HG02759 (cell line): Measurements from ENCODE around the gene BABAM2.
"Not testable (repeated sequence)": the region's sequence is repeated elsewhere in the genome, so short reads cannot be mapped to it uniquely, and the experiment has no call there.

ENCODE experiments used
- ATAC-seq: cut with Tn5 transposase; IDR thresholded peaks from one replicate; pipeline ENCODE4 v1.9.1; 2021; ENCODE audit warnings: mild to moderate bottlenecking, moderate library complexity; ENCODE audit not compliant: unreplicated experiment

Gene BABAM2

DNA sequence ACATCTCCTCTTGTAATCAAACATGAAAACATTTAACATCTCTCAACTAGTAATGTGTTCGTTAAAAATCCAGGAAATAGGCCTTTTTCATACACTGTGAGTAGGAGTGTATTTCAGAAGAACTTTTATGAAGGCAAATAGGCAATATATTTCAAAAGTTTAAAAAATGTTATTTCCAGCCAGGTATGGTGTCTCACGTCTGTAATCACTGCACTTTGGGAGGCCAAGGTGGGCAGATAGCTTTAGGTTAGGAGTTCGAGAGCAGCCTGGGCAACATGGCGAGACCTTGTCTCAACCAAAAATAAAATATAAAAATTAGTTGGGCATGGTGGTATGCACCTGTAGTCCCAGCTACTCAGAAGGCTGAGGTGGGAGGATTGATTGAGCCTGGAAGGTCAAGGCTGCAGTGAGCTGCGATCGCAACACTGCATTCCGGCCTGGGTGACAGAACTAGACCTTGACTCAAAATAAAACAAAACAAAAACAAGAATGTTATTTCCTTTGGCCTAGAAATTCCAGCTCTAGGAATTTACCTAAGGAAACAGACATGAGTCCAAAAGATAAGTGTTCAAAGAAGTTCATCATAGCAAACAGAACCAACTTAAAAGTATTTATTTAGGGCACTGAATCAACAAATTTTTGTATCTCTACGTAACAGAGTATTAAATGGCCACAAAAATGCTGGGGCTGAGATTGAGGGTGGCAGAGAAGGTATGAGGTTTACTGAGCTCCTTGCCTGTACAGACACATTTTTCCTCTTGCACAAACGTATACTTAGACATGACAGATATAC is 15.2 kb upstream of the BABAM2 start:
- ATAC-seq, result no peak

DNA sequence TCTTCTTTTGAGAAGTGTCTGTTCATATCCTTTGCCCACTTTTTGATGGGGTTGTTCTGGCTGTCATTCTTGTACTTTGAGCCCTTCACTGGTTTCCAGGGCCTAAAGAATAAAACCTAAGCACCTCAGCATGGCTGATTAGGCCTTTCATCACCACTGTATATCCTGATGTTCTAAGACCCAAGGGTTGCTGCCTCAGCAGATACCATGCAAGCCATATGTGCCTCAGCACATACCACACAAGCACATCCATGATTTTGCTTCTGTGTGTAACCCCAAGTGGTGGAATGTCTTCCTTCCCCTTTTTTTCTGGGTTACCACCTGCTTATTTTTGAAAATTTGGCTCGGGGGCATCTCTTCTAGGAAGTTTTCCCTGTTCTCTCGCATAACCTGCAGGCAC is 11.7 kb upstream of the BABAM2 start:
- ATAC-seq, result no peak

DNA sequence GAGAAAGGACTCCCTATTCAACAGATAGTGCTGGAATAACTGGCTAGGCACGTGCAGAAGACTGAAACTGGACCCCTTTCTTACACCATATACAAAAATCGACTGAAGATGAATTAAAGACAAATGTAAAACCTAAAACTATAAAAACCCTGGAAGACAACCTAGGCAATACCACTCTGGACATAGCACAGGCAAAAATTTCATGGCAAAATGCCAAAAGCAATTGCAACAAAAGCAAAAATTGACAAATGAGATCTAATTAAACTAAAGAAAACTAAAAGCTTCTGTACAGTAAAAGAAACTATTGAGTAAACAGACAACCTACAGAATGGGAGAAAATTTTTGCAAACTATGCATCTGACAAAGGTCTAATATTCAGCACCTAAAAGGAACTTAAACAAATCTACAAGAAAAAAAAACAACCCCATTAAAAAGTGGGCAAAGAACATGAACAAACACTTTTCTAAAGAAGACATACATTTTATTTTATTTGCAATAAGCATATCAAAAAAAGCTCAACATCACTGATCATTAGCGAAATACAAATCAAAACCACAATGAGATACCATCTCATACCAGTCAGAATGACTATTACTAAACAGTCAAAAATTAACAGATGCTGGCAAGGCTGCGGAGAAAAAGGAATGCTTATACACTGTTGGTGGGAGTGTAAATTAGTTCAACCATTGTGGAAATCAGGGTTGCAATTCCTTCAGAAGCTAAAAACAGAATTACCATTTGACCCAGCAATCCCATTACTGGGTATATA is 8.5 kb upstream of the BABAM2 start:
- not testable (repeated sequence) for ATAC-seq

DNA sequence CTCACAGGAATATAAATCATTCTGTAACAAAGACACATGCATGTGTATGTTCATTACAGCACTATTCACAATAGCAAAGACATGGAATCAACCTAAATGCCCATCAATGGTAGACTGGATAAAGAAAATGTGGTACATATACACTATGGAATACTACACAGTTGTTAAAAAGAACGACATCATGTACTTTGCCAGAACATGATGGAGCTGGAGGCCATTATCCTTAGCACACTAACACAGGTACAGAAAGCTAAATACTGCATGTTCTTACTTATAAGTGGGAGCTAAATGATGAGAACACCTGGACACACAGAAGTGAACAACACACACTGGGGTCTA is 8.0 kb upstream of the BABAM2 start:
- ATAC-seq, result not testable (repeated sequence)

DNA sequence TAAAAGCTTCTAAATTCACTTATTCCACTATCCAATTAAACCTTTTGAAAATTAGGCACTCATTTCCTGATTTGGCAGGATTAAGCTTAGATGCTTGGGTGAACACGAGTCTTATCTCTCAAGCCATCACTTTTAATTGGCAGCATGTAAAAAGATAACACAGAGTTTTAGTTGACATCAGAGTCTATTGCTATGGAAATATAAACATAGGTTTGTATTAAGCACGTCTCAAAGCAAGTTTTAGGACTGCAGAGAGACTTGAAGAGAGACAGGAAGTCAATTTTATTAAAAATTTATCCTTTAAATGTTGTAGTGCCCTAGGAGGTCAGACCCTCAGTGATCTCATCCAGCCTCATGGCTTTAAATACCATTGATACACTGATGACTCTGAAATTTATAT is 5.9 kb upstream of the BABAM2 start:
- no peak for ATAC-seq

DNA sequence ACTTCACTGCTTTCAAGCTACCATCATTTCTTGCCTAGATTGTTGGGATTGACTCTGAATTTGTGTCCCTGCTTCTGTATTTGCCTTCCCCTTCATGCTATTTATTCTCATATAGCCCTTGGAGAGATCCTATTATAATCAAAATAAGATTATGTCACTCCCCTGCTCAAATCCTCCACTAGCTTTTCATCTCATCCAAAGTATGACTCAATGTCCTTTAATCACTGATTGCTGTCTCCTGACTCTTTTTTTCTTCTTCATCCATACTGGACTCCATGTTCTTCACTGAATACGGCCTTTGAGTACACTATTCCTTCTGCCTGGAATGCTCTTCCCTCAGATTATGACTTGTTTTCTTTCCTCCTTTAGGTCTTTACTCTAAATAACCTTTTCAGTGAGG is 5.3 kb upstream of the BABAM2 start:
- no peak for ATAC-seq

DNA sequence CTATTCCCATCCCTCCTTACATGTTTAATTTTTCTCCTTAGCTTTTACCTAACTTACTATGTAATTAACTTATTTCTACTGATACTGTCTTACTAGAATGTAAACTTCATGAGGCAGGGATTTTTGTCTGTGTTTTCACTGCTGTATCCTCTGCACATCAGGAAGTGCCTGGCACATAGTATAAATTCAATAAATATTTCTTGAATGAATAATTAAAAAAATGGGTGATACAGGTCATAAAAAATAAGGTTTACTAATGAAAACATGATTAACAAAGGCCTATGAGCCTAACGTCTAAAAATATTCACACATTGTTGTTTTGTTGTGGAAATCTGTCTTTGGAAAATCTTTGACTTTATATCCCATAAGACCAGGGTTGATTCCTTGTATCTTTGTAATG is 4.9 kb upstream of the BABAM2 start:
- no peak for ATAC-seq

DNA sequence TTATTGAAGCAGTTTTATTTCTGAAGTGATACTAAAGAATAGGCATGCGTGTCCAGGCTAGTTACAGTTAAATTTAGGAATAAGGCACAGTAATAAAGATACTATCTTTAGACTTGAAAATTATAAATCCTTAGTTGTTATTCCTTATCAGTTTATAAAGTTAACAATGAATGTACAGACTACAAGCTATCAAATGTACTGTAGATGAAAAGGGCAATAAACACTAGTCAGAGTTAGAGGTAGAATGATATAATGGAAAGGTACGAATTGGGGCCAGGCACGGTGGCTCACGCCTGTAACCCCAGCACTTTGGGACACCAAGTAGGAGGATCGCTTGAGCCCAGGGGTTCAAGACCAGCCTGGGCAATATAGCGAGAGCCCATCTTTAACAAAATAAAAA is 4.2 kb upstream of the BABAM2 start:
- ATAC-seq, result no peak

DNA sequence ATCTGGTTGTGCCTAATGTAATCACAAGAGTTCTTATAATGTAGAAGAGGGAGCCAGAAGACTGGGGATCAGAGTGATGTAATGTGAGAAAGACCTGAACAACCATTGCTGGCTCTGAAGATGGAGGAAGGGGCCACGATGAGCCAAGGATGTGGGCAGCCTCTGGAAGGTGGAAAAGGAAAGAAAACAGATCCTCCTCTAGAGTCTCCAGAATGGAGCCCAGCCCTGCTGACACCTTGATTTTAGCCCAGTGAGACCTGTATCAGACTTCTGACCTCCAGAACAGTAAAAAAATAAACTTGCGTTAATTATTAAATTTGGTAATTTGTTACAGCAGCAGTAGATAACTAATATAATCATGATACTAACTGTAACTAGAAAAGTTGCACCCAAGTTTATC is 3.4 kb upstream of the BABAM2 start:
- no peak for ATAC-seq

DNA sequence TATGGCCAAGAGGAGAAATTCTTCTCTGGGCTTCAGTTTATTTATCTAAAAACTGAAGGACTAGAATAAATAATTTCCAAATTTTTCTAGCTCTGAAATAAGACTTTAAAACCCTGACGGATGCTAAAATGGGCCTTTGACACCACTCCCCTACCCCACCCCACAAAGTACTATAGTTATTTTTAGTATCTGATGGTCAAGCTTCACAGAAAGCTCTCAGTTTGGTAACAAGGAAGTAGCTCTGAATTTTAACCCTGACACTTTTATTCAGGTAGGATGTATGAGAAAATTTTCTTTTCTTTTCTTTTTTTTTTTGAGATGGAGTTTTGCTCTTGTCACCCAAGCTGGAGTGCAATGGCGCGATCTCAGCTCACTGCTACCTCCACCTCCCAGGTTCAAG is 2.7 kb upstream of the BABAM2 start:
- no peak for ATAC-seq

DNA sequence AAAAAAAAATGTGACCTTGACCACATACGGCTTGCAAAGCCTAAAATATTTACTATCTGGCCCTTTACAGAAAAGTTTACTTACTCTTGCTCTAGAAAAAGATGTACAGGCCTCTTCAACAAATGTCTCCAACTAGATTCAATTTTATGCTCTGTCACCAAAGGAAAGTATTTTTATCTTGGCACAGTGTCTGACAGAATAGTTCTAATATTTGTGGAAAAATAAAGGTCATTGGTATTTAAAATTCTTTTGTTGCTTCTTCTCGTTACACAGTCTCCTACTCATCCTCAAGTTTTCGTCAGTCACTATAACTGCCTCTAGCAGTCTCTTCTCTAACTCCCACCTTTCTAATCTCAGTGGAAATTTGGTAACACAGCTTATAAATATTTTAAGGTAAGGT is 1.7 kb upstream of the BABAM2 start:
- ATAC-seq, result no peak

DNA sequence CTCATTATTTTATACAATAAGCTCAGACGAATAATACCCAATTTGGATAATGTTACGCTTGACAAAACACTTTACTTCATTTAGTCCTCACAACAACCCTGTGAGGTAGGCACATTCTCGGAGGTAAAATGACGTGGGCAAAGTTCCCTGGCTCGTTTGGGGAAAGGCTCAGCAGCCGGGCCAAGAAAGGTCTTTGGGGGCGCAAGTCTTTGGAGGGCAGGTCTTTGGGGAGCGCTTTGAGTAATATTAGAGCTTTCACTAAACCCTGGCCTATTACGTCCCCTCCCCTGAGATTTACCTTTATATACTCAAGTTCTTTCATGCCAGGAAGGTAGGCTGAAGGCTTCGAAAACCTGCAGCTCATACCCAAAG is 769 bp upstream of the BABAM2 start:
- ATAC-seq, result no peak

DNA sequence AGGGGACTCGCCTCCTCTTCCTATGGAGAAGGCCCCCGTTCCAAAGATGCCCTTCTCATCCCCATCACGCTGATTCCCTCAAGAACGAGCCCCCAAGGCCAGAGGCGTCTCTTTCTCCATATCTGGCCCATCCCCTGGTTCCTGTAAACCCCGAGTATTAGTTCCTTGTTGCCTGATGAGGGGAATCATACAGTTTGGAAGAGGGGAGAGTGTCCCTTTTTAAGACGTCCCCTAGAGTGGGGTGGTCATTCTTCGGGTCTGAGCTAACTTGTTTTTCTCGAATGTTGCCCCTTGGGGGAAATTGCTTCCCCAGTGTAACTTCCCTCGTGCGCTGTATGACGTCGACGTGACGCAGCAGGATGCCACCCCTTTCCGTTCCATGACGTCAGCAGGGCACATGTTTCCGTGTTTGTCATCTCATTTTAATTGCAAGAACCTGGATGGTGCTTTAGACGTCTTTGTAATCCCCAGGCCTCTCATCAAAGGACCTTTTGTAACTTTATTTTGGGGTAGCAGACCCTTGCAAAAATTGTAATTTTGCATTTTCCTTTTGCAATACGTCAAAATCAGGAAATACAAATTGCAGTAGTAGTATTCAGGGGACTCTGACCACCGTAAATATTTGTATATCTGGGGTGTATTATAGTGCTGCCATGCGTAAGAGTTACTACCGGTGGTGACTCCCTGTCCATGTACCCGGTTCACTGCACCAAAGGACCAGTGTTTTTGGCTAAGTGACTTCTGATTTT is 569 bp downstream of the BABAM2 start:
- peak; percentile 20 for ATAC-seq

DNA sequence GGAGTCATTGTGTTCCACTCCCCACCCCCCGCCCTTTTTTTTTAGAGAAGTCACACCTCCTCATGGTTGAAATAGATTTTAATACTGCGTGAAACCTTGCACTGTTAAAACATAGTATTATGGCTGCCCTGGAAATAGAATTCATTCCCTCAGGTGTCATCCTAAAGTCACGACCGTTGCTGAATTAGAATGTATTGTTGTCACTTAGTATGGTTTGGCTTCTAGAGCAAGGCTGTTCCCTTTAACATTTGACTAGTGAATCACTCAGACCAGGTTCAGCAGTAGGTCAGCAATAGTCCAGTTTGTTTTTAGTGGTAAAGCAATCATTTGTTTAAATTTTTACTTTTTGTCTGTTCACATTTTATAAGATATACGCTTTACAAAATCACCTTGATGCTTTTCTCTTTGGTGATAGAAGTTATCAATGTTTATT is 1.2 kb downstream of the BABAM2 start:
- no peak for ATAC-seq

DNA sequence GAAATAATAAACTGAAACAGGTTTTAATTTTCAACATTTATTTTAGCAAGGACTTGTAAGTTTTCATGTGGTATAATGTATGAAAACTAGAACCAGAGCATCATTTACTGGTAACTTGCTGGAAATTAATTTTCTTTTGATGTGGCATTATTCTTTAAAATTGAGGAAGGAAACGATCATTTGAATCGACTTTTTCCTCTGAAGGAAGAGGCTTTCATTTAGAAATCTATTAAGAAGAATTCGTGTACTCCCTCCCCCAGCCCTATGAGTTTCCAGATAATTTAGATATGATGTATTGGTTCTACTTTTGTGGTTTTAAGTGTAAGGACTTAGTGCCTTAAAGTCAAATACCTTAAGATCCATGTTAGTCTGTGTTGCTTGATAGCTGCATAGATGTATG is 2.5 kb downstream of the BABAM2 start:
- ATAC-seq, result no peak

DNA sequence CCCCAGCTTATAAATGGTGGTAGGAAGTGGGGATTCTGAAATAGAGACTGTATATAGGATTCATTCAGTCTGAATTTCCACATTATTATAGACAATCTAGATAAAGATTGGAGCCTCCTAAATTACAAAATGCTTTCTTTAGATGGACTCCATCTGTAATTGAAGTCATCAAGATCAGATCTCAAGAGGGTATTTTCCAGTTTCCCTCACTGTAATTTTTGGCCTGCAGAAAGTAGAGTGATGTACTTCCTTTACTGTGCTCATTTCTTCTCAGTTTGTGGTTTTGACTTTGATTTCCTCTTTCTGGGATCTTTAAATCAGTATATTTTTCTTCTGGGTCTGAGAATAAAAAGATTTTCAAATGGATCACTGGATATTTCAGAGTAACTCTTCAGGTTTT is 7.2 kb downstream of the BABAM2 start:
- ATAC-seq, result no peak

DNA sequence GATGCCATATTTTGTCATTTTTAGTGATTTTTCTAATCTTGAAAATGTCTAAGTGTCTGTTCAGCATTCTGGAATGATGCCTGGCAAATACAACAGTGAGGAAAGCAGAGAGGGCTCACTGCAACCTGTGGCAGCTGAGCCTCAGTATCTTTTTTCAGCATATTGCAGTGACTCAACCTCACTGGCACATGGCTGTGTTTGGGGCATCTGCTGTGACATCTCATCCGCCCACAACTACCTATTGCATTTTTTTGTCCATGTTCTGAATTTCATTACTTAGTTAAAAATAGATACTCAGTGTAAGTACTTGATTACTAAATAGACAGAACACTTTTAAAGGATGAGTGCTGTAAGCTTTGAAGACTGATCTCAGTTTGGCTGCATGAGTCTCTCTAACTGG is 10.7 kb downstream of the BABAM2 start:
- no peak for ATAC-seq

DNA sequence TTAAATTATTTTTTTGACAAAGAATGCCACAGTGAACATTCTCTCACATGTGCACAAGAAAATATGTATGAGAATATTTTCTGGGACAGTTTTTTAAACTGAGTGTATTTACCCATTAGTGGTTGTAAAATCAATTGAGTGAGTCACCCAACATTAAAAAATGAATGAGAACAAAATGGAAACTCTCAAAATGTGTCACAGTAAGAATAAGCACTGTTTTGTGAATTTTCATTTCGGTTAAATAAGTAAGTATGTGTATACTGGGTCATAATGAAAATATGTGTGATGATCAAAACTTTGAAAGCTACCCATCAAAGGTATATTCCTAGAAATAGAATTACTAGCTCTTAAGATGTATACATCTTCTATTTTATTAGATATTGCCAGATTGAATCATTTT is 11.6 kb downstream of the BABAM2 start:
- ATAC-seq, result no peak

DNA sequence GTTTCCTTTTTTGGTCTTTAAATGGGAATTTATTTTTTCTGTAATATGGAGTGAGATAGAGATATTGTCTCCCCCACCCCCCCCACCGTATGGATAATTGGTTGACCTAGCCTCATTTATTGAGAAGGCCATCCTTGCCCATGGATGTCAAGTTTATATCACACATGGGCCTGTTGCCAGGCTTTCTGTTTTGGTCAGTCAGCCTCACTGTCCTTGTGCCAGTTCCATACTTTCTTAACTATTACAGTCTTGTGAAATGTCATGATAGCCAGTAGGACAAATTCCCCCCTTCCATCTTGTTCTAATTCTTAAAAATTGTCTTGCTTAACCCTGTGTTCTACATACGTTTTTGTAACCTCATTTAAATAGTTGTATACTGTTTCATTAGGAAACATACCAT is 12.5 kb downstream of the BABAM2 start:
- no peak for ATAC-seq

DNA sequence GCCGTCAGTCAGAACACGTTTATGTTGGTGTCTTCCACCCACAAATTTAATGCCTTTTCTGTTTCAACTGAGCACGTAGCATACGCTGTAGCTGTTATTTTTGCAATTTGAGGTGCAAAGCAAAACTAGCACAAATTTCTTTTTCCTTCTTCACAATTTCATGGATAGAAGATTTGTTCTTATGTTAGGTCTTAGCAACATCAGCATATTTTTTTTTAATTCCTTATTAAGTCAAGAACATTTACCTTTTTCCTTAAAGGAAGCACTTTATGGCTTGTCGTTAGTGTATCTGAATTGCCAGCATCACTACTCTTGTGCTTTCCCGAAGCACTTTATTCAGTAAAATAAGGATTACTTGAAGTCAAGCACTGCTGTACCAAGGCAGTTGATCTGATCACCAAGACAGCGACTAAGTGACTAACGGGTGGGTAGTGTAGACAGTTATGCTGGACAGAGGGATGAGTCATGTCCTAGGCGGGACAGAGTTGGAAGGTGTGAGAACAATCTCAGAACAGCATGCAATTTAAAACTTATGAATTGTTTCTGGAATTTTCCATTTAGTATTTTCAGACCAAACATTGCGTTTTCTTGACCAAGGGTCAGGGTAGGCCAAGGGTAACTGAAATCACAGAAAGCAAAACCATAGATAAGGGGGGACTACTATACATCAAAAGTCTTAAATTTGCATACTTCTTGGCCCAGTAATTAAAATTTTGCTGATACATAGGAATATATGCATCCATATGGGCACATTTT is 13.3 kb downstream of the BABAM2 start:
- ATAC-seq, result no peak

DNA sequence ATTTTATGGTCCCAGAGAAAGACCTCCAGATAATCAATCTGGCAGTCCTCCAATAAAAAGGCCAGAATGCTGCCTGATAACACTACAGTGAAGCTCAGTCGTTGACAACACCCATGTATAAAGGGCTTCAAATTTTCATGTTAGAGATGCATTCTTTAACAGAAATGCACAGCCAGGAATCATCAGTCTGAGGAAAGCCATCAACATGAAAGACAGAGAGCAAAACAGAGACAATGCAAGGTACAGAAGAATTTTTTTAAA is 13.8 kb downstream of the BABAM2 start:
- ATAC-seq, result no peak

DNA sequence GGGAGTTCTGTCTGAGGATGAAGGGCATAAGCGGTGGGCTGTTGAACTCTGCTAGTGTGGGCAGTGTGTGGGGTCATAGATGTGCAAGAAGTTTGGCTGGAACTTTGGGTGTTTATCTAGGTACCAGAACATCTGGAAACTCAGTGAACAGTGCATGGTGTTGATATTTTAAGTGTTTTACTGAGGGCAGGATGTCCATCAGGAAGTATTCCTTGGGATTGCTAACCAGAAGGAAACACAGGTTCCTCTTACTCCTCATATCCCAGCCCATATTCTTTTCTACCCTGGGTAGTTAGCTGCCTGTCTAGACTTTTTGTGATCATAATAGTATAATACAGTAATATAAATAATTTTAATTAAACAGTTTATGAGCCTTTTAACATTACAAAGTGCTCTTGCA is 15.5 kb downstream of the BABAM2 start:
- no peak for ATAC-seq
